Measurements from ENCODE around the gene NPY4R.
"Not testable (repeated sequence)": the region's sequence is repeated elsewhere in the genome, so short reads cannot be mapped to it uniquely, and the experiment has no call there.

DNA sequence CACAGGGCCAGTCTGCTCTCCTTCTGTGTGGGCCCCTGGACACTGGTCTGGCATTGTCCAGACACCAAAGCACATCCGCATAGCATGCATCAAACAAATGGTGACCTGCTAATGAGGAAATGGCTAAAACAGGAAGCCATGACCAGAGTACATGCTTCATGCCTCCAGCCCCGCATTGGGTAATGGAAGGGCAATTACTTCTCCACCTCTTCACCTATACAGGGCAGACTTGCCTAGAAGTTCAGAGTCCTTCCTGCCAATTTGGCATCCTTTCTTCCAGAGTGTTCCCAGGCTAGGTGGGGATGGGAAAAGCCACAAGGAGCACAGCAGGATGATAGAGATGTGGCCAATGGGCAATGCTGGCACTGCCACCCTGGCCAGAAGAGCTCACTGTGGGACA lies 32.1 kb upstream of the NPY4R start:
- TF ChIP-seq, protein P1, sequence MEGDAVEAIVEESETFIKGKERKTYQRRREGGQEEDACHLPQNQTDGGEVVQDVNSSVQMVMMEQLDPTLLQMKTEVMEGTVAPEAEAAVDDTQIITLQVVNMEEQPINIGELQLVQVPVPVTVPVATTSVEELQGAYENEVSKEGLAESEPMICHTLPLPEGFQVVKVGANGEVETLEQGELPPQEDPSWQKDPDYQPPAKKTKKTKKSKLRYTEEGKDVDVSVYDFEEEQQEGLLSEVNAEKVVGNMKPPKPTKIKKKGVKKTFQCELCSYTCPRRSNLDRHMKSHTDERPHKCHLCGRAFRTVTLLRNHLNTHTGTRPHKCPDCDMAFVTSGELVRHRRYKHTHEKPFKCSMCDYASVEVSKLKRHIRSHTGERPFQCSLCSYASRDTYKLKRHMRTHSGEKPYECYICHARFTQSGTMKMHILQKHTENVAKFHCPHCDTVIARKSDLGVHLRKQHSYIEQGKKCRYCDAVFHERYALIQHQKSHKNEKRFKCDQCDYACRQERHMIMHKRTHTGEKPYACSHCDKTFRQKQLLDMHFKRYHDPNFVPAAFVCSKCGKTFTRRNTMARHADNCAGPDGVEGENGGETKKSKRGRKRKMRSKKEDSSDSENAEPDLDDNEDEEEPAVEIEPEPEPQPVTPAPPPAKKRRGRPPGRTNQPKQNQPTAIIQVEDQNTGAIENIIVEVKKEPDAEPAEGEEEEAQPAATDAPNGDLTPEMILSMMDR (IDR thresholded peaks at IDR 0.05; ENCODE audit: poor library complexity, severe bottlenecking) = not testable (repeated sequence)
- TF ChIP-seq EP300 (conservative IDR thresholded peaks at IDR 0.05; ENCODE audit: poor library complexity, severe bottlenecking); POLR2AphosphoS5 (IDR thresholded peaks at IDR 0.05): not testable (repeated sequence)
- TF ChIP-seq, protein P2, sequence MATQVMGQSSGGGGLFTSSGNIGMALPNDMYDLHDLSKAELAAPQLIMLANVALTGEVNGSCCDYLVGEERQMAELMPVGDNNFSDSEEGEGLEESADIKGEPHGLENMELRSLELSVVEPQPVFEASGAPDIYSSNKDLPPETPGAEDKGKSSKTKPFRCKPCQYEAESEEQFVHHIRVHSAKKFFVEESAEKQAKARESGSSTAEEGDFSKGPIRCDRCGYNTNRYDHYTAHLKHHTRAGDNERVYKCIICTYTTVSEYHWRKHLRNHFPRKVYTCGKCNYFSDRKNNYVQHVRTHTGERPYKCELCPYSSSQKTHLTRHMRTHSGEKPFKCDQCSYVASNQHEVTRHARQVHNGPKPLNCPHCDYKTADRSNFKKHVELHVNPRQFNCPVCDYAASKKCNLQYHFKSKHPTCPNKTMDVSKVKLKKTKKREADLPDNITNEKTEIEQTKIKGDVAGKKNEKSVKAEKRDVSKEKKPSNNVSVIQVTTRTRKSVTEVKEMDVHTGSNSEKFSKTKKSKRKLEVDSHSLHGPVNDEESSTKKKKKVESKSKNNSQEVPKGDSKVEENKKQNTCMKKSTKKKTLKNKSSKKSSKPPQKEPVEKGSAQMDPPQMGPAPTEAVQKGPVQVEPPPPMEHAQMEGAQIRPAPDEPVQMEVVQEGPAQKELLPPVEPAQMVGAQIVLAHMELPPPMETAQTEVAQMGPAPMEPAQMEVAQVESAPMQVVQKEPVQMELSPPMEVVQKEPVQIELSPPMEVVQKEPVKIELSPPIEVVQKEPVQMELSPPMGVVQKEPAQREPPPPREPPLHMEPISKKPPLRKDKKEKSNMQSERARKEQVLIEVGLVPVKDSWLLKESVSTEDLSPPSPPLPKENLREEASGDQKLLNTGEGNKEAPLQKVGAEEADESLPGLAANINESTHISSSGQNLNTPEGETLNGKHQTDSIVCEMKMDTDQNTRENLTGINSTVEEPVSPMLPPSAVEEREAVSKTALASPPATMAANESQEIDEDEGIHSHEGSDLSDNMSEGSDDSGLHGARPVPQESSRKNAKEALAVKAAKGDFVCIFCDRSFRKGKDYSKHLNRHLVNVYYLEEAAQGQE (IDR thresholded peaks at IDR 0.05; ENCODE audit: borderline replicate concordance) = not testable (repeated sequence)

Measured in neural cell (in vitro differentiated cells).